Fibroblast of lung (primary cell): ENCODE data around the gene IGF1R. TPM values are rescaled to one million over a fixed set of nuclear protein-coding genes. Genes with fewer than 3 reads are reported as not detected.

Source experiments
- DNase-seq, 2 donors: peaks; one replicate each; pipeline versions ENCODE4 v3.0.0 to v3.0.0-alpha.2; 2010; ENCODE audit warnings: low read depth in 2 of 2
- H2AFZ ChIP-seq: 2 replicates; pipeline ENCODE4 v1.5.1; 2012; ENCODE audit warnings: low read length, control low read depth, inconsistent platforms
- H3K27ac ChIP-seq: 2 replicates; pipeline ENCODE4 v1.5.1; 2011; ENCODE audit warnings: low read length, control low read depth; ENCODE audit not compliant: insufficient read depth
- H3K27me3 ChIP-seq: 2 replicates; pipeline ENCODE4 v1.5.1; 2011; ENCODE audit warnings: mild to moderate bottlenecking, low read length; ENCODE audit not compliant: control insufficient read depth, insufficient read depth
- H3K36me3 ChIP-seq: 2 replicates; pipeline ENCODE4 v1.5.1; 2011; ENCODE audit warnings: low read length; ENCODE audit not compliant: control insufficient read depth, insufficient read depth
- H3K4me1 ChIP-seq: 2 replicates; pipeline ENCODE4 v1.5.1; 2011; ENCODE audit warnings: low read length; ENCODE audit not compliant: control insufficient read depth, insufficient read depth; ENCODE audit errors: extremely low read depth
- H3K4me2 ChIP-seq: 2 replicates; pipeline ENCODE4 v1.5.1; 2011; ENCODE audit warnings: low read length, control low read depth; ENCODE audit not compliant: insufficient read depth; ENCODE audit errors: extremely low read depth
- H3K4me3 ChIP-seq, 4 experiments: fragments of 200-600 bp in 1 of 4; sonication (generic) in 1 of 4; replicated peaks in 1 of 4; 2 replicates each; pipeline ENCODE4 v1.5.1; 2011 to 2016; ENCODE audit warnings: low read length in 4 of 4, low read depth in 3 of 4, mild to moderate bottlenecking in 3 of 4, control low read depth in 2 of 4, inconsistent platforms in 1 of 4, mixed read lengths in 1 of 4; ENCODE audit not compliant: insufficient read depth in 1 of 4; ENCODE audit errors: control extremely low read depth in 1 of 4
- H3K79me2 ChIP-seq: 2 replicates; pipeline ENCODE4 v1.5.1; 2012; ENCODE audit warnings: mild to moderate bottlenecking, low read length, inconsistent platforms; ENCODE audit not compliant: control insufficient read depth, insufficient read depth
- H3K9ac ChIP-seq: 2 replicates; pipeline ENCODE4 v1.5.1; 2011; ENCODE audit warnings: mild to moderate bottlenecking, low read length, control low read depth; ENCODE audit not compliant: insufficient read depth
- H3K9me3 ChIP-seq: 2 replicates; pipeline ENCODE4 v1.5.1; 2012; ENCODE audit warnings: low read depth, low read length; ENCODE audit not compliant: control insufficient read depth, insufficient read depth
- H4K20me1 ChIP-seq: 2 replicates; pipeline ENCODE4 v1.5.1; 2011; ENCODE audit warnings: low read length; ENCODE audit not compliant: control insufficient read depth, insufficient read depth; ENCODE audit errors: extremely low read depth
- CTCF ChIP-seq, 2 donors: IDR thresholded peaks in 1 of 2; conservative IDR thresholded peaks in 1 of 2; 1 replicate in 1 of 2; 2 replicates in 1 of 2; pipeline ENCODE4 v1.5.1; 2011 to 2012; ENCODE audit warnings: low read length in 2 of 2, control low read depth in 1 of 2, inconsistent platforms in 1 of 2, low read depth in 1 of 2, mild to moderate bottlenecking in 1 of 2
- EZH2 ChIP-seq: IDR thresholded peaks from 2 replicates; pipeline ENCODE4 v1.5.1; 2012; ENCODE audit warnings: low read length, control low read depth, mild to moderate bottlenecking; ENCODE audit errors: missing control alignments
- polyA plus RNA-seq, 2 donors: library from polyadenylated mRNA; depleted of rRNA in 1 of 2; stranded (reverse) in 1 of 2; unstranded in 1 of 2; fragments of >200 nt; gene quantifications; 2 replicates each; pipeline ENCODE4 v1.2.1, GENCODE V29; 2011 to 2012; ENCODE audit warnings: missing spikeins in 1 of 2
- total RNA-seq: library from RNA; depleted of rRNA; stranded (reverse); fragments of >200 nt; gene quantifications from 2 replicates; pipeline ENCODE4 v1.2.1, GENCODE V29; 2014

The IGF1R gene
- total and polyA plus RNA-seq, 2 donors (not counting 1 experiment from before 2014, with no cell fraction given), result 14.6 to 28.6 TPM

GRCh38 chr15:98907927-98908471 lies 259.7 kb downstream of the IGF1R start:
- H3K27me3 ChIP-seq, result no peaks in the 10 kb centered on the region
- TF ChIP-seq EZH2 (no peak), CTCF (conservative IDR thresholded peaks at IDR 0.05 in 1 of 2, IDR thresholded peaks at IDR 0.05 in 1 of 2; ENCODE audit: low read depth in 1 of 2, low read length in 2 of 2) (no peak)
- H3K9ac ChIP-seq, result no peak overlapping the region
- DNase-seq, result no peak
- peaks cover under 1% of the 10 kb centered on the region for H3K36me3 ChIP-seq
- H3K79me2 ChIP-seq, result peaks cover 2% of the 10 kb centered on the region
- no peak overlapping the region for H3K4me3 ChIP-seq
- H2AFZ ChIP-seq, result no peak overlapping the region
- no peak overlapping the region for H3K27ac ChIP-seq
- no peak overlapping the region for H3K4me2 ChIP-seq
- H4K20me1 ChIP-seq, result no peaks in the 10 kb centered on the region
- H3K4me1 ChIP-seq, result peaks cover 11% of the 10 kb centered on the region
- H3K9me3 ChIP-seq, result no peaks in the 10 kb centered on the region

GRCh38 chr15:98909968-98910885 lies 261.9 kb downstream of the IGF1R start:
- no peaks in the 10 kb centered on the region for H4K20me1 ChIP-seq
- H3K4me2 ChIP-seq, result no peak overlapping the region
- peaks cover 2% of the 10 kb centered on the region for H3K36me3 ChIP-seq
- H3K9ac ChIP-seq, result no peak overlapping the region
- DNase-seq, result no peak
- H3K4me1 ChIP-seq, result peaks cover 16% of the 10 kb centered on the region
- no peak overlapping the region for H2AFZ ChIP-seq
- no peaks in the 10 kb centered on the region for H3K27me3 ChIP-seq
- TF ChIP-seq CTCF (conservative IDR thresholded peaks at IDR 0.05 in 1 of 2, IDR thresholded peaks at IDR 0.05 in 1 of 2; ENCODE audit: low read depth in 1 of 2, low read length in 2 of 2) (no peak), EZH2 (no peak)
- peaks cover 2% of the 10 kb centered on the region for H3K79me2 ChIP-seq
- H3K27ac ChIP-seq, result no peak overlapping the region
- no peak overlapping the region for H3K4me3 ChIP-seq
- no peaks in the 10 kb centered on the region for H3K9me3 ChIP-seq

DNA sequence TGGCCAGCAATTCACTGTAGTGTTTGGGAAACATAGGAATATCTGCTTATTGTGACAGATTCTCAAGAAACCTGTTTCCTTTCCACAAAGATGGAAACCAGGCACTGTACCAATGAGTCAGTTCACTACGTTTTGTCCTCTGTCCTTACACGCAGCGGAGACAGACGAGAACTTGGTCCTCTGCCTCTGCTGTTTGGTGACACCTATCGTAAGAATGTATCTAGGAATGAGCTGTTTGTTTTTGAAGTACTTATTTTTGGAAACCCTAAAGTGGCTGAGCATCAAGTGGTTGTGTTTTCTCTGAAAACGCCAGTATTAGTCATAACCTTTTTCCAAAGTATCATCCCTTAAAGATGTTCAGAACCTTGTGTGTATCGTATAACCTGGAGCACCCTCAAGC lies 266.3 kb downstream of the IGF1R start:
- Histone ChIP-seq H3K4me1 (peaks cover 13% of the 10 kb centered on the region), H3K4me3 (no peak overlapping the region), H3K79me2 (no peaks in the 10 kb centered on the region), H3K4me2 (peak overlapping the region; percentile 42), H3K36me3 (peaks cover 11% of the 10 kb centered on the region), H3K9ac (no peak overlapping the region), H4K20me1 (no peaks in the 10 kb centered on the region), H3K27me3 (no peaks in the 10 kb centered on the region), H2AFZ (no peak overlapping the region), H3K9me3 (no peaks in the 10 kb centered on the region), H3K27ac (peak overlapping the region; percentile 63)
- peak; percentile 82 to 98 for DNase-seq
- no peak for TF ChIP-seq EZH2
- no peak for TF ChIP-seq CTCF (conservative IDR thresholded peaks at IDR 0.05 in 1 of 2, IDR thresholded peaks at IDR 0.05 in 1 of 2; ENCODE audit: low read depth in 1 of 2, low read length in 2 of 2)
